GM21825 (cell line): ENCODE results near the gene RIC3.

Experiments
- ATAC-seq: cut with Tn5 transposase; IDR thresholded peaks from one replicate; pipeline ENCODE4 v1.9.1; 2021; ENCODE audit warnings: mild to moderate bottlenecking, moderate library complexity; ENCODE audit not compliant: unreplicated experiment

RIC3 gene

GRCh38 chr11:8090756-8091155, 78.1 kb downstream of the RIC3 start:
- no peak for ATAC-seq

DNA sequence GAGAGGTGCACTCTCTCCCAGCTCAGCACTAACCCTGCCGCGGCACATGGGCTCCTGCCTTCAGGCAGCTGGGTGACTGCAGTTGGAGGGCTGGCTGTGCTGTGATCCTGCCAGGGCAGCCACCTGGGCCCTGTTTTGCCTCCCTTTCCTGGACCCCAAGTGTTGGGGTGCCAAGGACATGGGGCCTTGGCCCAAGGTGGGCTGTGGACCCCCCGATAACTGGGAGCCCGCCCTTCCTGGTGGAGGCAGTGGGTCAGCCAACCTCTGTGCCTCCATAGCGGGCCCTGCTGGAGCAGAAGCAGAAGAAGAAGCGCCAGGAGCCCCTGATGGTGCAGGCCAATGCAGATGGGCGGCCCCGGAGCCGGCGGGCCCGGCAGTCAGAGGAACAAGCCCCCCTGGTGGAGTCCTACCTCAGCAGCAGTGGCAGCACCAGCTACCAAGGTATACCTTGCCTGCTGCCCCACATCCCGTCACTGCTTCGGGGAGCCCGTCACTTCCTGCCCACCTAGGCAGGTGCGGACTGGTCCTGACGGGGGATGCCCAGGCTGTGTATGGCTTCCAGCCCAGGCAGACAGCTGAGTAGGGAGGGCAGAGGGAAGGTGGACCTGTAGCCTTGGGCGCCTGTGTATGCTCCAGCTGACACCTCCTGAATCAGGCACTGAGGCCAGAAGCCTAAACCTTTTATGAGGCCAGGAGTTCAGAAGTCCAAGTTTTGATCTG, 78.9 kb downstream of the RIC3 start:
- ATAC-seq = no peak

DNA sequence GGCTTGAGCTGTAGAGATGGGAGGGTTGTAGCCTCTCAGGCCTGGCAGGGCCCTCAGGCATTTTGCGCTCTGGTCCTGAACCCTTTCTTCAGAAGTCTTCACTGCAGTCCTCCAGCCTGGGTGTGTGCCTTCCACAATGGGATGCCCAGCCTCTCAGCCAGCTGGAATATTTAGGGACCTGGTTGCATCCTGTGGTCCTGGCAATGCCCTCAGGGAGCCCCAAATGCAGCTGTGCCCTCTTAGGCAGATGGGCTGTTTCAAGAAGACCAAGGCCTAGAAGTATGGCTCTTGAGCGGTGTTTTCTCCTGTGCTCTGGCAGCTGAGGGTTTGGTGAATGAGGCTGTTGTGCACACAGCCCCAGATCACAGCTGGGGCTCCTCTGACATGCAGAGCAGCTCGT, 81.1 kb downstream of the RIC3 start:
- ATAC-seq = no peak

GRCh38 chr11:8087185-8087584, 81.6 kb downstream of the RIC3 start:
- ATAC-seq = no peak

- ATAC-seq = no peak
Observed at GRCh38 chr11:8086571-8086970, 82.3 kb downstream of the RIC3 start.

DNA sequence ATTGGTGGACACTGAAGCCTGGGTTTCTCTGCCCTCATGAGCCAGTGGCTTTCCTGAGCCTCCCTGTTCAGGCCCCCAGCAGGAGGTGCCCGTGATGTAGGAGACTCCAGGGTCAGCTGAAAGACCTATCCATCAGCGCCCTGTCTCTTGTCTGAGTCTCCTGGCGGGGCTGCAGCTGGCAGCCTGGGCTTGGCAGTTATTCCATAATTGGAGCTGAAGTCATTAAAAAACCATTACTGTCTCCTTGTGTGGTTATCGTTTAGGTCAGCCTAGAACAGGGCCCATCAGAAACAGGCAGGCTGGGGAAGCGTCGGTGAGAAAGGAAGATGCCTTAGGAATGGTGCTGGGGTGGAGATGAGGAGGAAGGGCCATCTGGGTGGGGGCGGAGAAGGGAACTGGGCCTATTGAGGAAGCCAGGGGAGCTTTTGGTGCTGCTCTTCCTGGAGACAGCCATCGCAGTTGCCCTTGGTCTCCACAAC, 82.8 kb downstream of the RIC3 start:
- ATAC-seq = no peak

DNA sequence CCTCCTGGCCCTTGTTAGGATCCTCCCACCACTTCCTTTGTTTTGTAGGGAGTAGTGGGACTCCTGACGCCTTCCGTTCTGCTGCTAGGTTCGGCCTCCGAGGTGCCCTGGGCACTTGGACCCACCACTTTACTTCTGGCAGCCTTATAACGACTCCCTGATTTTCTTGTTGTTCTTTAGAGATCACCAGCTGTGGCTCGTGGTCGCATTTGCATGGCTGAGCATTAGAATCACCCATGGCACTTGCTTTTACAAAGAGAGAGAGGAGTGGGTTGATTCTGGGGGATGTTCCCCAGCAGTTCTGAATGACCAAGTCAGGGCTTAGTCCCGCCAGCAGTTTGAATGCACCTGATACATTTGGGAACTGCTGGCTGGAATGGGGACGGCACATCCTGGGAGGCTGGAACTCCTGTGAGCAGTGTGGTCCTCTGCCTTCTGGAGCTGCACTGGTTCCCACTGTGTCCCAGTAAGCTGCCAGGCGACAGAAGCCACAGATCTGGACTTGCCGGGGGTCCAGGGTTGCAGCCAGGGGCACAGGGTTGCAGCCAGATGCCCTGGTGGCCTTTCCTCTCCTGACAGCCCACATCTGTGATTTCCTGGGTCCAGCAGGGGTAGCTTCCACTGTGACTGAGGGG, 83.7 kb downstream of the RIC3 start:
- no peak for ATAC-seq

GRCh38 chr11:8084352-8084751, 84.5 kb downstream of the RIC3 start:
- no peak for ATAC-seq

- ATAC-seq = no peak
Observed at GRCh38 chr11:8083871-8084281, 84.9 kb downstream of the RIC3 start.

GRCh38 chr11:8083088-8083395, 85.8 kb downstream of the RIC3 start:
- ATAC-seq = no peak

DNA sequence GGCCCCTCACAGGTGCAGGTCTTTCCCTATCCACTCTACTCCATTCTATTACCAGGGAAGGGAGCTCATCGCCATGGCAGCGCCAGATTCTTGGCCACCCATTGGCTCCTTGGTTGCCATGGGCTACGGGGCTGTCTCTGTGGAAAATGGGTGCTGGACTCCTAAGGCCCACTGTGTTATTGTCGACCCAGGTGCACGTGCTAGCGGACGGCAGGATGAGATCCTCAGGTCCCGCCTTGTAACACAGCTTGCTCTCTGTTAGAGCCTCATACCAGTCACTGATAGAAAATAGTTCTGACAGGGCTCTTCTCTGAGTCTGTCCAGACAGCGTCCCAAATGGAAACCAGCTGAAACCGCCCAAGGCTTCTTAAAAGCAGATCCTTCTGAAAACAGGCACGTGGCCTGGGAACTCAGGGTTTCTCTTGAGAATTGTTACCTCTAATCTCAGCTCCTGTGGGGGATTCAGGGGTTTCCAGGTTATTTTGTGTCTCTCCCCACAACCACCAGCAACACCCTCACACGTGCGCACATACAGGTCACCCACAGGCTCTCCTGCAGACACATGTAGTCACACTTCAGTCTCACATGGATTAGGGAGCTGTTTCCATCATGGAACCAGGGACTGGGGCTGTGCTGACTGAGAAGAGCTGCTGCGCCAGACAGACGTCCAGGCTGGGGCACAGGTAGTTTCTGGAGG, 86.3 kb downstream of the RIC3 start:
- no peak for ATAC-seq

DNA sequence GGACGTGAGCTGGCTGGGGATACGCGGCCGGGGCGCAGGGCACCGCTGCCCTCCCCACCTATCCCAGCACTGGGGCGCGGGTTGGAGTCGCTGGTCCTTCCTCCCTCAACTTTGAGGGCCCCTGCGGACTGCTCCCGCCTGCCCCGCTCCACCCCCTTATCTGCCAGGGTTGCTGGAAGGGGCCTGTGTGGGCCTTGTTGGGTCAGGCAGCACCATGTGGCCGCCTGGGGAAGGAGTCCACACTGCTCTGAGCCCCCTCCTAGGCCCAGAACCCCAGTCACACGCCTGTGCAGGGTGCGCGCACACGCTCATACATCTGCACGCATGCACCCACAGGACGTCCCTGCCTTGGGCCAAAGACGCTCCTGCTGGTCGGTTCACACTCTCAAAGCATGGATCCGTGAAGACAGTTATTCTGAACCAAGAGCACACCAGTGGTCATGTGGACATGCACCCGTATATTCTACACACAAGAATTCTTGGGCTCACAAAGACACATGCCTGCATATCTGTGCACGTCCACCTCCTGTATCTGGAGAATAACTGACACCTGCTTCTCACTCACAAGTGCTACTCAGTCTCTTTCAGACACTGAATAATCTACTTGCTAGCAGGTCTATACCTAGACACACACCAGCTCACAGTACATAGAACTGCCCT, 87.1 kb downstream of the RIC3 start:
- ATAC-seq = no peak

DNA sequence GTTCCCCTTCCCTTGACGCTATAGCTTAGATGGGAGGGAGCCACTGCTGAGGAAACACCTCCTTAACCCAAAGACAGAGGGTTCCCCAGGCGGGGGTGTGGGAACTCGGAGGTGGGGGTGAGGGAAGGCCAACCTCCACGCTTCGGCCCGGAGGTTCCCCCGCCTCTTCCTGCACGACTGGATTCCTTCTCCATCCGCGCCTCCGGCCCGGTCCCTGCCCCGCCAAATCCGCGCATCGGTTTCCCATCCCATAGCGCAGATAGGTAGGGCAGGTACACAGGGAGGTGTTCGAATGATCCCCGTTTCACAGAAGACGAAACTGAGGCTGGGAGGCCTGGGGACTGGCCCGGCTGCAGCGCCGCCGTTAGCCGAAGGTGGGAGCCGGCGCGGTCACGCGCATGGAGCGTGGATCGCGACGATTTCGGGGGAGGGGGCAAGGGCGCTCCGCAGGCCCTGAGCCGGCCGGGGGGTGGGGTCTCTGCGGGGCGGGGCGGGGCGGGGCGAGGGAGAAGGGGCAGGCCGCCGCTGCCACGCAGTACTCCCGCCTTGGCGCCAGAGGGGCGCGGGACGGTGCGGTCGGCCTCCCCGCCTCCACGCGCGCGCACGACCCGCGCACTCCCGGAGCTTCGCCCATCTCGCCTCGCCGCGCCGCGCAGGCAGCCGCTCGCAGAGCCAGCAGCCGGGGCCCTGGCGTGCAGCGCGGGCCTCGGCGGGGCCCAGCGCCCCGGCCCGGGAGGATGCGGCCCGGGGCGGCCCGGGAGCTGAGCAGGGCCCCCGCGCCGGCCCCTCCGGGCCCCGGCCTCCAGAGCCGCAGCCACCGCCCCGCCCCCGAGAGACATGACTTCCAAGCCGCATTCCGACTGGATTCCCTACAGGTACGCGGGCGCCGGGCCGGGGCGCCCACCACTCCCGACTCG, 87.9 kb downstream of the RIC3 start, which contains the start of gene TUB:
TSS of gene TUB (plus strand) at position 538 of the 917 bp plus-strand sequence. CDS start at position 838, 300 bp downstream.
- no peak for ATAC-seq

DNA sequence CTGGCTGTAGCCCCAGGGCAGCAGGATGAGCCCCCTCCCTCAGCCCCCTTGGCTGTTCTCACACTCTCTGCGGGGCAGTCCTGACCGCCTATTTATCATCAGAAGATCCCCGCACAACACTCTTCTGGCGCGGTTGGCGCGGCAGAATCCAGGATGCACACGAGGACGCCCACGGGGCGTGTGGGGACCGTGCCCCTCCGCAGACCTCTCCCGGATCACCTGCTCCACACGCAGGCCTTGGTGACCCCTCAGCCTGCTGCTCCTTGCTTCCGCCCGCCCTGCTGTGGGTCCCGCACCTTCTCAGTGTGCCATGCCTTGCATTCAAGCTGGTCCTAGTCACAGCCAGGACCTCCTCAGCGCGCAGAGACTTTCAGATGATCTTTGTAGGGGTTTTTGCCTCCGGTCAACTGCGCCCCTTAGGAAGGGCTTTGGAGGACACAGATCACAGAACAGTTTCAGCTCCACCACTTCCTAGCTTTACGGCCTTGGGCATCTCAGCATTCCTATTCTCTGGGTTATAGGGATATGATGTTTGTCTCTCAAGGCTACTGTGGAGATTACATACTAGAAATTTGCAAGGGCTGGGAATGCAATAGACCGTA, 88.7 kb downstream of the RIC3 start:
- ATAC-seq = no peak

GRCh38 chr11:8079111-8079675, 89.6 kb downstream of the RIC3 start:
- no peak for ATAC-seq

DNA sequence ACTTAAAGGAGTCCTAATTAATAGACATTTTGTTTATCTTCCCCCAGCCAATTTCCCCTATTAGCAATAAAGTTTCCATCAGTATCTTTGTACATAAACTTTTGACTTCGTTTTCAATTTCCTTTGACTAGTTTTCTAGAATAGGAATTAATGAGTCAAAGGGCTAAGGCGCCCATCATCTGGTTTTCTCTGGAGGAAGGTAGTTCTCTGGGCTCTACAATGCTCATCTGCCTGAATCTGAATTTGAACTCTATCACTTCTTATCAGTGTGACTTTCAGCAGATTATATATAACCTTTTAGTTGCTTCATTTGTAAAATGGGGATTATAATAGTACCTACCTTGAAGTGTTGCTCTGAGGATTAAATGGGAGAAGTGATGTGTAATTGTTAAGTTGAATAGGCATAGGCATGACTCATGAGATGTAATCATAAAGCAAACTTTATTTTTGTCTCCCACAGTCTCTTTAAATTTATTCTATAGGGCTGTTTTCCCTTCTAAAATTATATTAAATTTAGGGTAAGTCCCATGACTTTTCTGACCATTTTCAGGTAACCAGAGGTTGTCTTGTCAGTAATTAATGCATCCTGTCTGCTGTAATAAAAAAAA, 93.6 kb downstream of the RIC3 start:
- no peak for ATAC-seq

GRCh38 chr11:8071616-8072581, 96.9 kb downstream of the RIC3 start:
- no peak for ATAC-seq

- no peak for ATAC-seq
Observed at GRCh38 chr11:8070417-8071115, 98.3 kb downstream of the RIC3 start.
